Thyroid gland (tissue), 4 donors: Measurements from ENCODE around the gene SCAP. TPM values are rescaled to one million over a fixed set of nuclear protein-coding genes. Genes with fewer than 3 reads are reported as not detected.

ENCODE experiments used
- DNase-seq, 2 donors: peaks; one replicate each; pipeline ENCODE4 v3.0.0-alpha.2; 2019
- H3K27ac ChIP-seq, 3 donors: fragments of 200-600 bp; sonication (generic); 1 replicate in 2 of 3; 2 replicates in 1 of 3; pipeline ENCODE4 v1.5.1; 2016 to 2019; ENCODE audit warnings: mild to moderate bottlenecking in 1 of 3, moderate library complexity in 1 of 3
- H3K27me3 ChIP-seq: fragments of 200-600 bp; sonication (generic); one replicate; pipeline ENCODE4 v1.5.1; 2019
- H3K36me3 ChIP-seq, 2 donors: fragments of 200-600 bp; sonication (generic); one replicate each; pipeline ENCODE4 v1.5.1; 2016 to 2019
- H3K4me1 ChIP-seq, 2 donors: fragments of 200-600 bp; sonication (generic); one replicate each; pipeline ENCODE4 v1.5.1; 2017 to 2019
- H3K4me3 ChIP-seq, 3 donors: fragments of 200-600 bp; sonication (generic); replicated peaks in 1 of 3; 1 replicate in 2 of 3; 2 replicates in 1 of 3; pipeline ENCODE4 v1.5.1; 2016; ENCODE audit warnings: mild to moderate bottlenecking in 1 of 3
- H3K9me3 ChIP-seq: fragments of 200-600 bp; sonication (generic); one replicate; pipeline ENCODE4 v1.5.1; 2017
- CTCF ChIP-seq, 6 experiments: fragments of 200-600 bp in 3 of 6; fragments of 450-650 bp in 3 of 6; sonication (generic) in 3 of 6; IDR thresholded peaks; one replicate each; pipeline ENCODE4 v1.5.1; 2016 to 2019; ENCODE audit warnings: antibody characterized with exemption in 6 of 6, mild to moderate bottlenecking in 2 of 6, inconsistent platforms in 1 of 6, moderate library complexity in 1 of 6
- POLR2A ChIP-seq, 2 donors: fragments of 450-650 bp; IDR thresholded peaks; one replicate each; pipeline ENCODE4 v1.6.1; 2017; ENCODE audit warnings: antibody characterized with exemption in 2 of 2, mild to moderate bottlenecking in 2 of 2, moderate library complexity in 1 of 2
- WGBS, 2 donors: methylation state at CpG; one replicate each; pipeline ENCODE4 v1.1.5; 2017; 5-methylcytosine and 5-hydroxymethylcytosine counted together
- intact Hi-C: fragments of 100-400 bp; cut with DNase I; formaldehyde crosslinking; loops from one replicate; pipeline ENCODE4 v1.15.1; 2023
- total RNA-seq, 4 donors: library from RNA; depleted of rRNA; stranded (reverse); fragments of >200 nt; gene quantifications; one replicate each; pipeline ENCODE4 v1.2.3, GENCODE V29; 2016

The SCAP gene
- total RNA-seq, 4 donors from 2014 or later, result 56.8 to 102 (median 88.8) TPM

GRCh38 chr3:47381317-47382157 is 94.2 kb downstream of the SCAP start:
- 4 to 8% methylated on average over 37 to 38 of the region's 44 CpGs for WGBS, 2 donors
- intact Hi-C loops, result no loop called here

GRCh38 chr3:47380601-47381316 is 95.0 kb downstream of the SCAP start, which contains the start of gene PTPN23:
PTPN23 (plus strand) TSS chr3:47381021; CDS start chr3:47381097, 76 bp downstream.
- WGBS, 2 donors, result 0 to 1% methylated on average over 19 to 20 of the region's 61 CpGs
- peak within 1 kb of the TSS; percentile 84 to 94 (median 85) for H3K27ac ChIP-seq
- H3K27me3 ChIP-seq, result no peaks in the 10 kb centered on the region
- no peaks in the 10 kb centered on the region for H3K9me3 ChIP-seq
- TF ChIP-seq POLR2A (IDR thresholded peaks at IDR 0.05) (peak; percentile 89 to 90), CTCF (IDR thresholded peaks at IDR 0.05) (peak in 1 of 6 experiments; percentile 4)
- H3K4me1 ChIP-seq, result peaks cover 19 to 40% of the 10 kb centered on the region in 2 donors
- H3K4me3 ChIP-seq, result peak within 1 kb of the TSS; percentile 84 to 98 (median 92)
- intact Hi-C loops, result no loop called here
- peaks cover 0 to 5% of the 10 kb centered on the region in 2 donors for H3K36me3 ChIP-seq
- peak; percentile 99 for DNase-seq

More at GRCh38 chr3:47381317-47382157, 94.2 kb downstream of the SCAP start:
- Histone ChIP-seq H3K9me3 (no peaks in the 10 kb centered on the region), H3K36me3 (peaks cover 0 to 5% of the 10 kb centered on the region in 2 donors), H3K4me1 (peaks cover 21 to 44% of the 10 kb centered on the region in 2 donors), H3K27ac (peak overlapping the region; percentile 84 to 94 (median 85)), H3K27me3 (no peaks in the 10 kb centered on the region), H3K4me3 (peak overlapping the region; percentile 70 to 98 (median 92))
- TF ChIP-seq CTCF (IDR thresholded peaks at IDR 0.05) (no peak), POLR2A (IDR thresholded peaks at IDR 0.05) (no peak)
- DNase-seq, result peak; percentile 84 to 85

GRCh38 chr3:47380026-47380600 is 95.6 kb downstream of the SCAP start:
- no peak for TF ChIP-seq CTCF (IDR thresholded peaks at IDR 0.05)
- peak in 1 of 2 donors; percentile 3 for TF ChIP-seq POLR2A (IDR thresholded peaks at IDR 0.05)
- Histone ChIP-seq H3K27me3 (no peaks in the 10 kb centered on the region), H3K4me1 (peaks cover 13 to 33% of the 10 kb centered on the region in 2 donors), H3K27ac (peak overlapping the region; percentile 75 to 94 (median 81)), H3K9me3 (no peaks in the 10 kb centered on the region), H3K36me3 (peaks cover 0 to 2% of the 10 kb centered on the region in 2 donors), H3K4me3 (peak overlapping the region; percentile 84 to 98 (median 92))
- DNase-seq, result no peak
- WGBS, 2 donors, result 13 to 15% methylated on average over 19 to 23 of the region's 23 CpGs
- intact Hi-C loops, result no loop called here

GRCh38 chr3:47379411-47379899 is 96.3 kb downstream of the SCAP start:
- no peak for DNase-seq
- Histone ChIP-seq H3K27me3 (no peaks in the 10 kb centered on the region), H3K27ac (no peak overlapping the region), H3K36me3 (no peaks in the 10 kb centered on the region), H3K4me1 (peaks cover 10 to 28% of the 10 kb centered on the region in 2 donors), H3K9me3 (no peaks in the 10 kb centered on the region), H3K4me3 (peak overlapping the region in 1 of 3 donors; percentile 98)
- intact Hi-C loops, result no loop called here
- TF ChIP-seq POLR2A (IDR thresholded peaks at IDR 0.05), result no peak
- no peak for TF ChIP-seq CTCF (IDR thresholded peaks at IDR 0.05)
- WGBS, 2 donors, result 93 to 94% methylated on average over 19 of the region's 19 CpGs
